ENCODE measurements around the gene RAPGEF4.

The RAPGEF4 gene

DNA sequence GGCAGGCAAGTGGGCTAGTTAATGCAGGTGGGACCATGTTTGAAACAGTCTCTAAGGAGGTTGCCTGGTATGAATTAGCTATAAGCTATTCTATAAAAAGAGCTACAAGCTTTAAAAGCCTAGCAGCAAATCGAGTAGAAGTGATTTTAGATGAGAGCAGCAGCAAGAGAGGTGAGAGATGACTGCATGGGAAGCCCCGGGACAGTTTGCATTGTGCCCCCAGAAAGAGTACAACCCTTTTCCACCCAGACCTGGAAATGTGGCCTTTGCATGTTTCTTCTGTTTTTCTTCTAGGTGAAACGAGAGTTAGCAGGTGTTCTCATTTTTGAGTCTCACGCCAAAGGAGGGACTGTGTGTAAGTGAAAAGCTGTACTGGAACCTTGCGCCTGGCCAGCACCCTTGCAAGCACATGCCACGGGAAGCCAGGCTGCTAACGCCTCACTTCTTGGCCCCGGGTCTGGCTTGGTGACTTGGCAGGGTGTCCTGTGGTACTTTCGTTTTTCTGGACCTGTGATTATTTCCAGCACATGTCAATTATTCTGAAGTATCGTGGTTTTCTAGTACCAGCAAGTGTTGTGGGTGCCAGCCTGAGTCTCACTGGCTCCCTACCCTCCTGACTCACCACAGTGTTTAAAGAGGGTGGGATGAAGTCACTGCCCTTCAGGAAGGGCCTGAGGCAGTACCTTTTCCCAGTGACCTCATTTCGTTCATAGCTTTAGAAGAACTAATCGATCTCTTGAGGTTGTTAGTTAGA lies 249.7 kb downstream of the RAPGEF4 start:
- TF ChIP-seq, protein P1, sequence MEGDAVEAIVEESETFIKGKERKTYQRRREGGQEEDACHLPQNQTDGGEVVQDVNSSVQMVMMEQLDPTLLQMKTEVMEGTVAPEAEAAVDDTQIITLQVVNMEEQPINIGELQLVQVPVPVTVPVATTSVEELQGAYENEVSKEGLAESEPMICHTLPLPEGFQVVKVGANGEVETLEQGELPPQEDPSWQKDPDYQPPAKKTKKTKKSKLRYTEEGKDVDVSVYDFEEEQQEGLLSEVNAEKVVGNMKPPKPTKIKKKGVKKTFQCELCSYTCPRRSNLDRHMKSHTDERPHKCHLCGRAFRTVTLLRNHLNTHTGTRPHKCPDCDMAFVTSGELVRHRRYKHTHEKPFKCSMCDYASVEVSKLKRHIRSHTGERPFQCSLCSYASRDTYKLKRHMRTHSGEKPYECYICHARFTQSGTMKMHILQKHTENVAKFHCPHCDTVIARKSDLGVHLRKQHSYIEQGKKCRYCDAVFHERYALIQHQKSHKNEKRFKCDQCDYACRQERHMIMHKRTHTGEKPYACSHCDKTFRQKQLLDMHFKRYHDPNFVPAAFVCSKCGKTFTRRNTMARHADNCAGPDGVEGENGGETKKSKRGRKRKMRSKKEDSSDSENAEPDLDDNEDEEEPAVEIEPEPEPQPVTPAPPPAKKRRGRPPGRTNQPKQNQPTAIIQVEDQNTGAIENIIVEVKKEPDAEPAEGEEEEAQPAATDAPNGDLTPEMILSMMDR (conservative IDR thresholded peaks at IDR 0.05; ENCODE audit: low read length), result no peak
- DNase-seq (ENCODE audit: low read depth), result no peak
- H3K4me3 ChIP-seq (ENCODE audit: low read length), result no peak overlapping the region; the same call in 1 of the 2 replicates

DNA sequence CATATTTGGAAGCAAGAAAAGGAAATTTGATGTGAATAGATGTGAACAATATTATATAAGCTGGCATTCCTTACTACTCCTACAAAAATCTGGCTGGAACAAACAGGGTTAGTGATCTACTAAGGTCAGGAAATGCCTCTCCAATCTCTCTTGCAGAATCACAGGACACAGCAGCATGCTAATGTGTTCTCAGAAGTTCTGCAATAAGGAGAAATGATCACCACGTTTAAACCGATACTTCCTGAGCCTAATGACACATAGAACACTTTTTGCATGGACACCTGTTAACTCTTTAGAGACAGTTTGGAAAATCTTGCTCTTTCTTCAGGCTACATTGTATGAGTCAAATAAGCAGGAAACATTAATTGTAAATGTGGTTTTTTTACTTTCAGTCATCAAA lies 250.4 kb downstream of the RAPGEF4 start:
- H3K4me3 ChIP-seq (ENCODE audit: low read length), result no peak overlapping the region
- DNase-seq (ENCODE audit: low read depth), result no peak
- TF ChIP-seq, protein P1 (conservative IDR thresholded peaks at IDR 0.05; ENCODE audit: low read length), result no peak

DNA sequence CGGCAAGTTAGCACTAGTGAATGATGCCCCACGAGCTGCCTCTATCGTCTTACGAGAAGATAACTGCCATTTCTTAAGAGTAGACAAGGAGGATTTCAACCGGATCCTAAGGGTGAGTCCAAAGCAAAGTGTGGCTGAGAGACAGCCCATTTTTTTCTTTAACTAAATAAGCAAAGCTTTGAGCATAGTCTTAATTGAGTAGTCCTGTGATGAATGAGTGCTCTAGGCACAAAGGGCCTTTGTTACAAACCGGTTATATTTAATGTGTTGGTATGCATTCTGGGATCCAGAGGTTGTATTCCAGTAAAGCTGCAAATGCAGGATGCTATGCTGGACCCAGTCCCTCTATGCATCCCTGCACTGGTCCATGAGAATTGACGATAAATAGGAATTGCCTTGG lies 253.1 kb downstream of the RAPGEF4 start:
- TF ChIP-seq, protein P1 (conservative IDR thresholded peaks at IDR 0.05; ENCODE audit: low read length), result no peak
- DNase-seq (ENCODE audit: low read depth), result no peak
- no peak overlapping the region for H3K4me3 ChIP-seq (ENCODE audit: low read length)

DNA sequence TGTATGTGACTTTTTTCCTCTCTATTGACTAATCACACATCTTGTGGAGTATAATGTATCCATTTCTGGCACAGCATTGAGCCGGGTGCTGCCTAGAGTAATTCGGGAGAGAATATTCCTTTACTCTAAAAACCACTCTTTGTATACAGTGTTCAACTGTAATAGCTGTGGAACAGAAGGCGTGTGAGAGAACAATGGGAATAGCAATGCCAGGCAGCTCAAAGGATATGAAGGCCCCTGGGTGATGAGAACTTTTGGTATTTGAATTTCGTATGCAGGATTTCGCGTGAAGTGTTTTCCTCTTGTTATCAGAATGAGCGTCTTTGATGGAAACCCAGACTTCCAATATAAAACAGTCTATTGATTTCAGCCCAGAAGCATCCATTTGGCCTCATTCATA lies 255.4 kb downstream of the RAPGEF4 start:
- TF ChIP-seq, protein P1 (conservative IDR thresholded peaks at IDR 0.05; ENCODE audit: low read length), result no peak
- DNase-seq (ENCODE audit: low read depth), result no peak
- H3K4me3 ChIP-seq (ENCODE audit: low read length), result no peak overlapping the region

DNA sequence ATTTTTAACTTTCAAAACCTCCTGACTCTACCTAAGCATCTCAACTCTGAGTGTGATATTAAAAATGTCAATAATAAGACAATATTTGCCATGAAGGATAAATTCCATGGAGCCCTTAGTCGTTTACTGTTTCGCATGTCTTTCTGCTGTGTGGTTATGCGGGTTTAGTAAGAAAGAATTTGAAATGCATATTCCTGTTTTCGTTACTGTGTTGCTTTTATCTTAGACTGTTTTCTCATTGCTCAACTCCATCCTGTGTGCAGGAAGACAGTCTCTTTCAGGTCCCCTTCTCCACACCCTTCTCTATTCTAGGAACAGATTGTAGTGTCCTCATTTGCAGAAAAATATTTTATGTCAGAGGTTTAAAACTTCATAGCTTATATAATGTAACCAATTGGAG lies 257.5 kb downstream of the RAPGEF4 start:
- DNase-seq (ENCODE audit: low read depth), result no peak
- TF ChIP-seq, protein P1 (conservative IDR thresholded peaks at IDR 0.05; ENCODE audit: low read length), result no peak
- H3K4me3 ChIP-seq (ENCODE audit: low read length), result no peak overlapping the region

DNA sequence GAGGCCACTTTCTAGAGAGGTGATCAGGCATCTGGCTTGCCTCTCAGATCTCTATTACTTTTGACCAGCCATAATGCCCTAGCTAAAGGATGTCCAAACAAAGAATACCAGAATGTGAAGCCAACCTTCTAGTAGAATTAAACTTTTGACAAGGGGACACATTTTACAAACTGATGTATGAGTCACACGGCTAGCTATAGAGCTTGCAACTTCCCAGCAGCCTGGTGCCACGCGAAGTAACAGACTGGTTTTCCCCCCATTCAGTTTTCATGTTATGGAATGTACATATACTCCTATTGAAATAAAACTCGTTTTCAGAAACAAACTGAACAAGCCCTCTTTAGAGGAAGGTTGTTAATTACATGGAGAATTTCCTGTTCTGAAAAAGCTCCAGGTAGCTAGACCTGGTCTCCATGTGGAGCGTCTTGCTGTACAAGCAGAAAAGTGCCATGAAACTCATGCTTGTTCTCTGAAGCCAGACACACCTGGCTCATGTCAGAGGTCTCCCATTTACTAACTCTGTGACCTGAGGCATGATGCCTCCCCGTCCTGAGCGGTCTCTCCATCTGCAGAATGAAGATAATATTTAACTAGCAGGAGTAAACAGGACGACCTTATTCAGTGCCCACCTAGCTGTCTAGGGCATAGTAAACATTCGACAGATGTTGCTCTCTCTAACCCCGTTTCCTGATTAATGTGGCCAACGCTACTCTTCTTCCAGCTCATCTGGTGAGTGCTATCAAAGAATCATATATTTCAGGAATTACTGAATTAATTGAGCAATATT lies 258.5 kb downstream of the RAPGEF4 start:
- H3K4me3 ChIP-seq (ENCODE audit: low read length), result no peak overlapping the region
- DNase-seq (ENCODE audit: low read depth), result no peak
- TF ChIP-seq, protein P1 (conservative IDR thresholded peaks at IDR 0.05; ENCODE audit: low read length), result no peak

DNA sequence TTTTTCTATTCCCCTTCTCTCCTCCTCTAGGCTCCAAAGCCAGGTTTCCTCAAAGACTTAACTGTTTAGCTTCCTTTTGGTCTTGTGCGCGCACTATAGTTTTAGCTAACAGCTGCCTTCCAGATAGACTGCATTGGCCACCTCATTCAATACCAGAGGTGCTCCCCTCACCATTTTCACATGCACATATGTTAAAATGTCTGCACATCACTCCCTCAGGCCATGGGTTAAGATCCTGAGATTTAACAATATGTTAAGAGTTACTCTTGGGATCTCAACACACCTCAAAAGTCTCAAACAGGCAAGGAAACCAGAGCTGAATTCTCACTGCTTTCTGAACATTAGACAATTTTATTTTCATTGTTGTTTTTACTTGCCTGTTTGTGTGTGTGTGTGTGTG lies 259.2 kb downstream of the RAPGEF4 start:
- DNase-seq (ENCODE audit: low read depth), result no peak
- TF ChIP-seq, protein P1 (conservative IDR thresholded peaks at IDR 0.05; ENCODE audit: low read length), result no peak
- H3K4me3 ChIP-seq (ENCODE audit: low read length), result no peak overlapping the region
